Ishikawa (cell line): Measurements from ENCODE around the gene RBMS1.

Experiments
- CEBPB ChIP-seq: IDR thresholded peaks from 2 replicates; pipeline ENCODE4 v1.6.1; 2012
- CREB1 ChIP-seq: IDR thresholded peaks from 2 replicates; pipeline ENCODE4 v1.6.1; 2012; ENCODE audit warnings: low read depth
- EGR1 ChIP-seq: IDR thresholded peaks from 2 replicates; pipeline ENCODE4 v1.6.1; 2012
- EP300 ChIP-seq: IDR thresholded peaks from 2 replicates; pipeline ENCODE4 v1.6.1; 2012; ENCODE audit warnings: borderline replicate concordance
- FOXM1 ChIP-seq: IDR thresholded peaks from 2 replicates; pipeline ENCODE4 v1.6.1; 2012; ENCODE audit warnings: low read depth, borderline replicate concordance
- MAX ChIP-seq: IDR thresholded peaks from 2 replicates; pipeline ENCODE4 v1.6.1; 2012
- NFIC ChIP-seq: IDR thresholded peaks from 2 replicates; pipeline ENCODE4 v1.6.1; 2012
- RAD21 ChIP-seq: IDR thresholded peaks from 2 replicates; pipeline ENCODE4 v1.6.1; 2012; ENCODE audit warnings: low read depth
- TAF1 ChIP-seq: IDR thresholded peaks from 2 replicates; pipeline ENCODE4 v1.6.1; 2012; ENCODE audit warnings: low read depth, mild to moderate bottlenecking
- TCF12 ChIP-seq: IDR thresholded peaks from 2 replicates; pipeline ENCODE4 v1.6.1; 2012; ENCODE audit warnings: low read depth
- TEAD4 ChIP-seq: IDR thresholded peaks from 2 replicates; pipeline ENCODE4 v1.6.1; 2012
- YY1 ChIP-seq: IDR thresholded peaks from 2 replicates; pipeline ENCODE4 v1.6.1; 2012; ENCODE audit warnings: low read depth
- ZBTB7A ChIP-seq: IDR thresholded peaks from 2 replicates; pipeline ENCODE4 v1.6.1; 2012; ENCODE audit warnings: low read depth
- TF ChIP-seq, protein P1 (sequence below): IDR thresholded peaks from 2 replicates; pipeline ENCODE4 v1.6.1; 2012; ENCODE audit warnings: low read depth, mild to moderate bottlenecking
- TF ChIP-seq, protein P2 (sequence below): IDR thresholded peaks from 2 replicates; pipeline ENCODE4 v1.6.1; 2012

The RBMS1 gene

GRCh38 chr2:160360089-160360757 lies 133.4 kb downstream of the RBMS1 start:
- TF ChIP-seq CEBPB: no peak
- no peak for TF ChIP-seq EGR1
- no peak for TF ChIP-seq MAX
- no peak for TF ChIP-seq CREB1
- TF ChIP-seq FOXM1: no peak
- no peak for TF ChIP-seq RAD21
- no peak for TF ChIP-seq TCF12
- TF ChIP-seq, protein P1, sequence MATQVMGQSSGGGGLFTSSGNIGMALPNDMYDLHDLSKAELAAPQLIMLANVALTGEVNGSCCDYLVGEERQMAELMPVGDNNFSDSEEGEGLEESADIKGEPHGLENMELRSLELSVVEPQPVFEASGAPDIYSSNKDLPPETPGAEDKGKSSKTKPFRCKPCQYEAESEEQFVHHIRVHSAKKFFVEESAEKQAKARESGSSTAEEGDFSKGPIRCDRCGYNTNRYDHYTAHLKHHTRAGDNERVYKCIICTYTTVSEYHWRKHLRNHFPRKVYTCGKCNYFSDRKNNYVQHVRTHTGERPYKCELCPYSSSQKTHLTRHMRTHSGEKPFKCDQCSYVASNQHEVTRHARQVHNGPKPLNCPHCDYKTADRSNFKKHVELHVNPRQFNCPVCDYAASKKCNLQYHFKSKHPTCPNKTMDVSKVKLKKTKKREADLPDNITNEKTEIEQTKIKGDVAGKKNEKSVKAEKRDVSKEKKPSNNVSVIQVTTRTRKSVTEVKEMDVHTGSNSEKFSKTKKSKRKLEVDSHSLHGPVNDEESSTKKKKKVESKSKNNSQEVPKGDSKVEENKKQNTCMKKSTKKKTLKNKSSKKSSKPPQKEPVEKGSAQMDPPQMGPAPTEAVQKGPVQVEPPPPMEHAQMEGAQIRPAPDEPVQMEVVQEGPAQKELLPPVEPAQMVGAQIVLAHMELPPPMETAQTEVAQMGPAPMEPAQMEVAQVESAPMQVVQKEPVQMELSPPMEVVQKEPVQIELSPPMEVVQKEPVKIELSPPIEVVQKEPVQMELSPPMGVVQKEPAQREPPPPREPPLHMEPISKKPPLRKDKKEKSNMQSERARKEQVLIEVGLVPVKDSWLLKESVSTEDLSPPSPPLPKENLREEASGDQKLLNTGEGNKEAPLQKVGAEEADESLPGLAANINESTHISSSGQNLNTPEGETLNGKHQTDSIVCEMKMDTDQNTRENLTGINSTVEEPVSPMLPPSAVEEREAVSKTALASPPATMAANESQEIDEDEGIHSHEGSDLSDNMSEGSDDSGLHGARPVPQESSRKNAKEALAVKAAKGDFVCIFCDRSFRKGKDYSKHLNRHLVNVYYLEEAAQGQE: no peak
- TF ChIP-seq YY1: no peak
- no peak for TF ChIP-seq ZBTB7A
- TF ChIP-seq NFIC: no peak
- TF ChIP-seq EP300: no peak
- TF ChIP-seq TEAD4: no peak
- TF ChIP-seq, protein P2, sequence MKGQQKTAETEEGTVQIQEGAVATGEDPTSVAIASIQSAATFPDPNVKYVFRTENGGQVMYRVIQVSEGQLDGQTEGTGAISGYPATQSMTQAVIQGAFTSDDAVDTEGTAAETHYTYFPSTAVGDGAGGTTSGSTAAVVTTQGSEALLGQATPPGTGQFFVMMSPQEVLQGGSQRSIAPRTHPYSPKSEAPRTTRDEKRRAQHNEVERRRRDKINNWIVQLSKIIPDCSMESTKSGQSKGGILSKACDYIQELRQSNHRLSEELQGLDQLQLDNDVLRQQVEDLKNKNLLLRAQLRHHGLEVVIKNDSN: no peak
- no peak for TF ChIP-seq TAF1

DNA sequence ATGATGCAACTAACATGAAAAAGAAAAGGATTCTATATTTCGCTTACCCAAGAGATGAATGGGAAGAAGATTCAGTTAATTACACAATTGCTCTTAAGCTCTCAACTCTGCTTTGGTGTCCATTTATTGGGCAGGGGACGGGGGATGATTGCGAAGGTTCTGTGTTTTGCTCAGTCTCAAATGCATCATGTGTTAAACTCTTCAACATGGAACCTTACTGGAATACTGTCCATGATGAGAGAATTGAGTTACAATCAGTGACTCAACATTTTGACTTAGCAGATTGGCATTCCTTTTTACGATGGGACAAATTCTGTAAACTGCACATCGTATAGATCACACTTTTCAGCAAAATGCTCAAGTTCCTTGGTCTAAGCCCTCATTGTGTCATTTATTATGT lies 135.6 kb downstream of the RBMS1 start:
- TF ChIP-seq FOXM1: no peak
- no peak for TF ChIP-seq TEAD4
- no peak for TF ChIP-seq EGR1
- TF ChIP-seq CREB1: no peak
- no peak for TF ChIP-seq MAX
- TF ChIP-seq, protein P1: no peak

DNA sequence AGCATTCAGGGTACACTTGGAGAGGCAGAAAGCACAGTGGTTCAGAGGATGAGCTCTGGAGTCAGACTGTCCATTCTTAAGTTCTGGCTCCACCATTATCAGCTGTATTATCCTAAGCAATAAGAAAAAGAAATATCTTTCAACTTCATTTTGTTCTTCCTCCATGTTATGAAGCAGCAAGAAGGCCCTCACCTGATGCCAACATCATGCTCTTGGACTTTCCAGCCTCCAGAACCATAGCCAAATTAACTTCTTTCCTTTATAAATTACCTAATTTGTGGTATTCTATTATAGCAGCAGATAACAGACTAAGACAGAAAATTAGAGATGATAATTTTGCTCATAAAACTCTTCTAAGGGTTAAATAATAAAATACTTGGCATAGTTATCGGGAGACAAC lies 137.1 kb downstream of the RBMS1 start:
- no peak for TF ChIP-seq RAD21
- no peak for TF ChIP-seq CREB1
- no peak for TF ChIP-seq EP300
- TF ChIP-seq TAF1: no peak
- TF ChIP-seq ZBTB7A: no peak

GRCh38 chr2:160355080-160355479 lies 138.5 kb downstream of the RBMS1 start:
- no peak for TF ChIP-seq EGR1
- TF ChIP-seq, protein P1: no peak
- no peak for TF ChIP-seq FOXM1
- TF ChIP-seq TAF1: no peak
- TF ChIP-seq CEBPB: no peak
- TF ChIP-seq EP300: no peak
- no peak for TF ChIP-seq TEAD4
- no peak for TF ChIP-seq NFIC
- no peak for TF ChIP-seq MAX
- TF ChIP-seq, protein P2: no peak
- no peak for TF ChIP-seq YY1
- no peak for TF ChIP-seq TCF12
- TF ChIP-seq ZBTB7A: no peak
- TF ChIP-seq CREB1: no peak
- no peak for TF ChIP-seq RAD21

DNA sequence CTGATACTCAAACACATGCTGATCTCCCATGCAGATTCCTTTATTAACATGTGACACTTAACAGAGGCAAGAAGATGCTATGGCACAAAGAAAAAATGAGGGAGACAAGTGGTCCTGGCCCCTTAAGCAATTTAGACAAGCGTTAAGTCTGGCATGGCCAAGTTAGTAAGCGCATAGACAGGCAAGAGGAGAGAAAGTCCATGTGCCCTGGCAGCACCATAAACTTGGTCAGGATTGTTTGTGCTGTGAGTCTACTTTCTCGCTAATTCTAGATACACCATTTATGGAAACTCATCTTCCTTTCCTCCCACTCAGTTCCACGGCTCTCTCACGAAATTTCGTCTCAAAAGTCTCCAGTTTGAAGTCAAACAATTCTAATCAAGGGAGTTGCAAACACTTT lies 138.9 kb downstream of the RBMS1 start:
- TF ChIP-seq CEBPB: no peak
- TF ChIP-seq, protein P1: no peak
- TF ChIP-seq NFIC: no peak
- TF ChIP-seq CREB1: no peak
- no peak for TF ChIP-seq MAX
- no peak for TF ChIP-seq YY1
- no peak for TF ChIP-seq EGR1
- TF ChIP-seq TCF12: no peak
